PC-3 (cell line): ENCODE data around the gene YTHDF1. TPM values are rescaled to one million over a fixed set of nuclear protein-coding genes. Genes with fewer than 3 reads are reported as not detected.

ENCODE experiments used
- ATAC-seq: fragments of 200-7000 bp; cut with Tn5 transposase; 2 replicates; pipeline ENCODE4 v1.9.1; 2020; ENCODE audit warnings: mild to moderate bottlenecking, moderate library complexity
- BruUV-seq: library from RNA; stranded (reverse); fragments of 400-500 nt; replicated peaks from 2 replicates; lab custom pipeline; 2021; lab: Mats Ljungman, UMichigan
- CTCF ChIA-PET: fragments of 300-600 bp; sonication (Branson Sonifier 250); formaldehyde crosslinking; loops from one replicate; lab custom pipeline; 2022; ENCODE audit warnings: antibody characterized with exemption; lab: Charles Lee
- POLR2A ChIA-PET: fragments of 300-600 bp; sonication (Branson Sonifier 250); formaldehyde crosslinking; loops from one replicate; lab custom pipeline; 2022; ENCODE audit warnings: antibody characterized with exemption; ENCODE audit not compliant: unreplicated experiment; lab: Charles Lee
- DNase-seq: peaks from one replicate; pipeline ENCODE4 v3.0.0-alpha.2; 2015
- H2AFZ ChIP-seq: fragments of 300-600 bp; sonication (generic); 2 replicates; pipeline ENCODE4 v1.6.0; 2016; ENCODE audit warnings: antibody characterized with exemption, low read length
- H3F3A ChIP-seq: fragments of 300-600 bp; sonication (generic); one replicate; pipeline ENCODE4 v1.6.0; 2017; ENCODE audit warnings: antibody characterized with exemption, low read length, control low read depth, mild to moderate bottlenecking; ENCODE audit not compliant: unreplicated experiment
- H3K27ac ChIP-seq: fragments of 300-600 bp; sonication (generic); 2 replicates; pipeline ENCODE4 v1.5.1; 2016; ENCODE audit warnings: mild to moderate bottlenecking, low read length
- H3K27me3 ChIP-seq: fragments of 300-600 bp; sonication (generic); 2 replicates; pipeline ENCODE4 v1.6.1; 2016; ENCODE audit warnings: low read length, mixed read lengths
- H3K36me3 ChIP-seq: fragments of 300-600 bp; sonication (generic); 2 replicates; pipeline ENCODE4 v1.6.1; 2016; ENCODE audit warnings: low read depth, mixed run types, low read length, mixed read lengths
- H3K4me1 ChIP-seq: fragments of 300-600 bp; sonication (generic); 2 replicates; pipeline ENCODE4 v1.5.1; 2016; ENCODE audit warnings: low read length; ENCODE audit not compliant: insufficient read depth
- H3K4me2 ChIP-seq: fragments of 300-600 bp; sonication (generic); 2 replicates; pipeline ENCODE4 v1.6.0; 2016; ENCODE audit warnings: low read length
- H3K4me3 ChIP-seq: fragments of 300-600 bp; sonication (generic); 2 replicates; pipeline ENCODE4 v1.5.1; 2016; ENCODE audit warnings: mild to moderate bottlenecking, low read length, mixed read lengths
- H3K79me2 ChIP-seq: fragments of 300-600 bp; sonication (generic); 2 replicates; pipeline ENCODE4 v1.6.1; 2017; ENCODE audit warnings: low read length, mixed read lengths
- H3K9ac ChIP-seq: fragments of 300-600 bp; sonication (generic); 2 replicates; pipeline ENCODE4 v1.6.0; 2016; ENCODE audit warnings: mild to moderate bottlenecking, low read length
- H3K9me2 ChIP-seq: fragments of 300-600 bp; sonication (generic); replicated peaks from 2 replicates; pipeline ENCODE4 v1.6.1; 2016; ENCODE audit warnings: mixed run types, low read length, mixed read lengths
- H3K9me3 ChIP-seq: fragments of 300-600 bp; sonication (generic); 2 replicates; pipeline ENCODE4 v1.6.1; 2016; ENCODE audit warnings: low read length, mixed read lengths
- H4K20me1 ChIP-seq: fragments of 300-600 bp; sonication (generic); 2 replicates; pipeline ENCODE4 v1.6.1; 2016; ENCODE audit warnings: low read length, mixed read lengths
- EZH2 ChIP-seq: fragments of 300-600 bp; sonication (generic); IDR thresholded peaks from one replicate; pipeline ENCODE4 v1.6.1; 2017; ENCODE audit warnings: antibody characterized with exemption, mild to moderate bottlenecking, low read length; ENCODE audit not compliant: unreplicated experiment
- EZH2phosphoT487 ChIP-seq: fragments of 300-600 bp; sonication (generic); IDR thresholded peaks from 2 replicates; pipeline ENCODE4 v1.6.1; 2018; ENCODE audit warnings: mild to moderate bottlenecking, antibody characterized with exemption, low read length, borderline replicate concordance
- intact Hi-C: fragments of 100-400 bp; cut with micrococcal nuclease; formaldehyde crosslinking; loops from 2 replicates; pipeline ENCODE4 v1.9.0; 2023
- microRNA-seq: library from miRNA; unstranded; fragments of <30 nt; microRNA quantifications from one replicate; pipeline ENCODE4 v1.1.0, GENCODE V29; 2020; ENCODE audit not compliant: unreplicated experiment
- total RNA-seq: library from RNA; depleted of rRNA; stranded (reverse); fragments of >200 nt; gene quantifications from 2 replicates; pipeline ENCODE4 v1.2.3, GENCODE V29; 2014; rRNA removed
- TF ChIP-seq, protein P1 (sequence below): fragments of 300-600 bp; sonication (generic); conservative IDR thresholded peaks from 2 replicates; pipeline ENCODE4 v1.5.1; 2017; ENCODE audit warnings: antibody characterized with exemption, low read depth, mild to moderate bottlenecking, low read length

Gene YTHDF1
- total RNA-seq, 1 experiment from 2014 or later, result 30.0 TPM

- TF ChIP-seq EZH2 (no peak), EZH2phosphoT487 (no peak)
- TF ChIP-seq, protein P1, sequence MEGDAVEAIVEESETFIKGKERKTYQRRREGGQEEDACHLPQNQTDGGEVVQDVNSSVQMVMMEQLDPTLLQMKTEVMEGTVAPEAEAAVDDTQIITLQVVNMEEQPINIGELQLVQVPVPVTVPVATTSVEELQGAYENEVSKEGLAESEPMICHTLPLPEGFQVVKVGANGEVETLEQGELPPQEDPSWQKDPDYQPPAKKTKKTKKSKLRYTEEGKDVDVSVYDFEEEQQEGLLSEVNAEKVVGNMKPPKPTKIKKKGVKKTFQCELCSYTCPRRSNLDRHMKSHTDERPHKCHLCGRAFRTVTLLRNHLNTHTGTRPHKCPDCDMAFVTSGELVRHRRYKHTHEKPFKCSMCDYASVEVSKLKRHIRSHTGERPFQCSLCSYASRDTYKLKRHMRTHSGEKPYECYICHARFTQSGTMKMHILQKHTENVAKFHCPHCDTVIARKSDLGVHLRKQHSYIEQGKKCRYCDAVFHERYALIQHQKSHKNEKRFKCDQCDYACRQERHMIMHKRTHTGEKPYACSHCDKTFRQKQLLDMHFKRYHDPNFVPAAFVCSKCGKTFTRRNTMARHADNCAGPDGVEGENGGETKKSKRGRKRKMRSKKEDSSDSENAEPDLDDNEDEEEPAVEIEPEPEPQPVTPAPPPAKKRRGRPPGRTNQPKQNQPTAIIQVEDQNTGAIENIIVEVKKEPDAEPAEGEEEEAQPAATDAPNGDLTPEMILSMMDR, result no peak
- Histone ChIP-seq H3K4me2 (no peak overlapping the region), H4K20me1 (no peaks in the 10 kb centered on the region), H3K27me3 (peaks cover 89% of the 10 kb centered on the region), H3K4me1 (no peaks in the 10 kb centered on the region), H3K27ac (no peak overlapping the region), H3K9me3 (peaks cover 6% of the 10 kb centered on the region; the same call in 1 of the 2 replicates), H3K4me3 (no peak overlapping the region), H3K9me2 (no peaks in the 10 kb centered on the region), H3K9ac (no peak overlapping the region), H2AFZ (no peak overlapping the region), H3K36me3 (no peaks in the 10 kb centered on the region), H3K79me2 (no peaks in the 10 kb centered on the region), H3F3A (no peaks in the 10 kb centered on the region)
- DNase-seq (no peak), ATAC-seq (no peak)
- POLR2A ChIA-PET, result no interaction called here
- BruUV-seq, result no TSS peak
- intact Hi-C loops, result no loop called here
- CTCF ChIA-PET, result no interaction called here
Observed at GRCh38 chr20:63147532-63147931, 68.4 kb downstream of the YTHDF1 start.

Small RNAs within 50 kb of the gene (microRNA-seq; reads per million reads assigned to microRNA genes)
- gene MIR124-3, result not detected
- gene MIR3196, result not detected

Other genes with a start within 250 kb of the YTHDF1 start
- gene BHLHE23, start 209.2 kb downstream of the YTHDF1 start, total RNA-seq, result not detected in 2 replicates
- not detected in 2 replicates for gene BIRC7, start 19.8 kb upstream of the YTHDF1 start, total RNA-seq
- not detected in 2 replicates for gene NKAIN4, start 38.3 kb upstream of the YTHDF1 start, total RNA-seq
- gene ARFGAP1, start 56.7 kb upstream of the YTHDF1 start, total RNA-seq, result 75.6 and 92.0 TPM in 2 replicates
- not detected in 2 replicates for gene COL20A1, start 77.1 kb upstream of the YTHDF1 start, total RNA-seq
- gene CHRNA4, start 145.2 kb upstream of the YTHDF1 start, total RNA-seq, result not detected in 2 replicates